Measurements from ENCODE around the gene OR4S1. TPM values are rescaled to one million over a fixed set of nuclear protein-coding genes. Genes with fewer than 3 reads are reported as not detected.
"Not testable (repeated sequence)": the region's sequence is repeated elsewhere in the genome, so short reads cannot be mapped to it uniquely, and the experiment has no call there.

The OR4S1 gene, protein sequence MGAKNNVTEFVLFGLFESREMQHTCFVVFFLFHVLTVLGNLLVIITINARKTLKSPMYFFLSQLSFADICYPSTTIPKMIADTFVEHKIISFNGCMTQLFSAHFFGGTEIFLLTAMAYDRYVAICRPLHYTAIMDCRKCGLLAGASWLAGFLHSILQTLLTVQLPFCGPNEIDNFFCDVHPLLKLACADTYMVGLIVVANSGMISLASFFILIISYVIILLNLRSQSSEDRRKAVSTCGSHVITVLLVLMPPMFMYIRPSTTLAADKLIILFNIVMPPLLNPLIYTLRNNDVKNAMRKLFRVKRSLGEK
- not detected for total RNA-seq
- long read RNA-seq = 0 reads

- intact Hi-C loops (cut with DNase I) = no loop called here
- ATAC-seq (ENCODE audit: poor library complexity) = no peak
- DNase-seq = no peak
Measured at GRCh38 chr11:48305923-48306322, at the start of gene OR4S1. OR4S1 (plus strand) TSS chr11:48306223; CDS start chr11:48306223, 0 bp downstream.

DNA sequence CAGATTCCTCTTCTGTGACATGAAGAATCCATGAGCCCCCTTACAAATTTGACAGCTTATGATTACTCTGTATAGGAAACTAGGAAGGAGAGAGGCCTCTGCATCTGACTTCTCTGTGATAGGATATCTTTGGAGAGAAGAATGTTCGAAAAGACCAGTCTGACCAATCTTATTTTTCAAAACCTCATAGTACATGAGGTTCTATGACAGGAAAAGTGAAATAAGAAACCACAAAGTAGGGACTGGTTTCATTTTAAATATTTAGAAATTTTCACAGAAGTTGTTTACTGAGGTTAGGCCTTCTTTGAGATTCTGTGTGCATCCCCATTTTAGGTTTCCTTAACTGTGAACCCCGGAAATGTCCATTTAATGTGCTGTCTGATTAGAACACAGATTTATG, 44.4 kb upstream of the OR4S1 start:
- DNase-seq (no peak), ATAC-seq (ENCODE audit: poor library complexity) (no peak)
- intact Hi-C loops (cut with DNase I) = no loop called here

GRCh38 chr11:48263423-48263911, 42.6 kb upstream of the OR4S1 start, which contains the start of gene OR4X1:
OR4X1 (plus strand) TSS chr11:48263861; CDS start chr11:48263861, 0 bp downstream.
- intact Hi-C loops (cut with DNase I) = no loop called here
- ATAC-seq (ENCODE audit: poor library complexity) (no peak), DNase-seq (no peak)

DNA sequence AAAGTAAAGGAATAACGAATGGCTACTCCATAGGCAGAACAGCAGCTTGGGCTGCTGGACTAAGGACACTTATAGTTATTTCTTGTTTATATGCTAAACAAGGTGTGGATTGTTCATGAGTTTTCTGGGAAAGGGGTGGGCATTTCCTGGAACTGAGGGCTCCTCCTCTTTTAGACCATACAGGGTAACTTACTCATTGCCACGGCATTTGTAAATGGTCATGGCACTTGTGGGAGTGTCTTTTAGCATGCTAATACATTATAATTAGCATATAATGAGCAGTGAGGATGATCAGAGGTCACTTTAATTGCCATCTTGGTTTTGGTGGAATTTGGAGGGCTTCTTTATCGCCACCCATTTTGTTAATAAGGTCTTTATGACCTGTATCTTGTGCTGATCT, 35.4 kb upstream of the OR4S1 start:
- intact Hi-C loops (cut with DNase I) = no loop called here
- ATAC-seq (ENCODE audit: poor library complexity) = no peak

DNA sequence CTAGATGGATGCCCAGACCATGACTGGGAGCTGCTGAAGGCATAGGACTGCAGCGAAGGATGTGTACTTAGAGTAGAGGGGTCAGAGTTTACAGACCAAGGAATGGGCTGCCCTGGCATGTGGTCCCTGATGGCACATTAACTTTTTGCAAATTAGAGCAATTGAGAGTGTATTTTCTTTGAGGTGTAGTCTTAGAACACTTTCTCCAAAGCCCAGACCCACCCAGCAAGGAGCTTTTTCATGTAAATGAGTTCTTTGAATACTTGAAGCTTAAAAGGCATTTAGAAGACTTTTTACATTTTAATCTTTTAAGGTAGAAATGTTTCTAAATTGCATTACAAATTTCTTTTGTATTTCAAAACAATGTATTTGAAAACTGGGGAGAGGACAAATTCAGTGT, 33.4 kb upstream of the OR4S1 start:
- DNase-seq = no peak
- intact Hi-C loops (cut with DNase I) = no loop called here
- ATAC-seq (ENCODE audit: poor library complexity) = no peak

More for the DNA sequence above, 35.4 kb upstream of the OR4S1 start:
- DNase-seq = no peak

DNA sequence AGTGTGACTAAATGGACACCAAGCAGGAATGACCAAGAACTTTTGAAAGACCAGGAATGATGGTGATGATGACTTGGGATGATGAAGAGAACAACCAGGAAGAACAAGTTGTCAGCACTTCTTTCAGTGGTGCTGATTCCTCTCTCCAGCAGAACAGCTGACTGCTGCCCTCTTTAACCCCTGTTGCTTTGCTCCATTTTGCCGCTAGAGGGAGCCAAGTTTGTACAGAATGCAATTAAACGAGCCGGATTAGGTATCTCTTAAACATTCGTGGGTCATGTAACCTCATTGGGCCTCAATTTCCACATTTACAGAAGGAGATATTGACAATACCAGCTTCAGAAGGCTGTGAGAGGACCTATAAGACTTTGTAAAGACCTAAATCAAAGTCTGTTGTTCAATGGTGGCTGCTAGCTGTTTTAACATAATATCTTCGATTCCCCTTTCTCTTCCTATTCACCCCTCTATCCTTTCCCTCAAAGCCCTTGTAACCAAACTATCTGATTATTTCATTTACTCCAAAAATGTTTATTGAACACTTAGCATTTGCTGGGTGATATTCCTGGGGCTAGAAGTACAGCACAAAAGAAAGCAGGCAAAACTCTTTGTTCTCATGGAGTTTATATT, 1.9 kb downstream of the OR4S1 start:
- intact Hi-C loops (cut with DNase I) = no loop called here
- DNase-seq (peak; percentile 42), ATAC-seq (ENCODE audit: poor library complexity) (peak; percentile 83)

GRCh38 chr11:48313590-48313989, 7.6 kb downstream of the OR4S1 start:
- intact Hi-C loops (cut with DNase I); ATAC-seq (ENCODE audit: poor library complexity); DNase-seq: not testable (repeated sequence)

- DNase-seq; intact Hi-C loops (cut with DNase I); ATAC-seq (ENCODE audit: poor library complexity): not testable (repeated sequence)
Measured at GRCh38 chr11:48319813-48320212, 13.8 kb downstream of the OR4S1 start.

GRCh38 chr11:48324620-48325019, 18.6 kb downstream of the OR4S1 start, which contains the start of gene OR4C3:
OR4C3 (plus strand) TSS chr11:48324920; CDS start chr11:48325022, 102 bp downstream.
- intact Hi-C loops (cut with DNase I); DNase-seq; ATAC-seq (ENCODE audit: poor library complexity): not testable (repeated sequence)

DNA sequence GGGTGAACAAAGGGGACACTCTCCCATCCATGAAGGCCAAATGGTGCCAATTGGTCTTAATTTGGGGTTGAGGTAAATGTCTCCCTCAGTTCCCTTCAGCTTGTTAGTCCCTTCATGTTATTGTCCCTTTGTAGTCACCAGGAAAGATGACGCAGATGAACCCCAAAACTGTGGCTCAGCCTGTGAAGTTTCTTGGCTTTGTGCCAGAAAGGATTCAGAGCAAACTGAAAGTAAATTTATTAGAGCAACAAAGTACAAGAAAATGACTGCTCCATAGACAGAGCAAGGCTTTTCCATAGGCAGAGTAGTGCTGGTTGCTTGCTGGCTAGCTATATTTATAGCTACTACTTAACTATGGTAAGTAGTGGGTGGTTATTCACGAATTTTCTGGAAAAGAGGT, 35.4 kb downstream of the OR4S1 start:
- no peak for DNase-seq
- no peak for ATAC-seq (ENCODE audit: poor library complexity)
- intact Hi-C loops (cut with DNase I) = no loop called here

- intact Hi-C loops (cut with DNase I) = not testable (repeated sequence)
Measured at GRCh38 chr11:48342505-48342904, 36.5 kb downstream of the OR4S1 start.

DNA sequence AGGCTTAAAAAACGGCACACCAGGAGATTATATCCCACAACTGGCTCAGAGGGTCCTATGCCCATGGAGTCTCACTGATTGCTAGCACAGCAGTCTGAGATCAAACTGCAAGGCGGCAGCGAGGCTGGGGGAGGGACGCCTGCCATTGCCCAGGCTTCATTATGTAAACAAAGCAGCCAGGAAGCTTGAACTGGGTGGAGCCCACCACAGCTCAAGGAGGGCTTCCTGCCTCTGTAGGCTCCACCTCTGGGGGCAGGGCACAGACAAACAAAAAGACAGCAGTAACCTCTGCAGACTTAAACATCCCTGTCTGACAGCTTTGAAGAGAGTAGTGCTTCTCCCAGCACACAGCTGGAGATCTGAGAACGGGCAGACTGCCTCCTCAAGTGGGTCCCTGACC, 40.3 kb downstream of the OR4S1 start:
- intact Hi-C loops (cut with DNase I); ATAC-seq (ENCODE audit: poor library complexity); DNase-seq: not testable (repeated sequence)

More at GRCh38 chr11:48342505-48342904, 36.5 kb downstream of the OR4S1 start:
- not testable (repeated sequence) for ATAC-seq (ENCODE audit: poor library complexity); DNase-seq

DNA sequence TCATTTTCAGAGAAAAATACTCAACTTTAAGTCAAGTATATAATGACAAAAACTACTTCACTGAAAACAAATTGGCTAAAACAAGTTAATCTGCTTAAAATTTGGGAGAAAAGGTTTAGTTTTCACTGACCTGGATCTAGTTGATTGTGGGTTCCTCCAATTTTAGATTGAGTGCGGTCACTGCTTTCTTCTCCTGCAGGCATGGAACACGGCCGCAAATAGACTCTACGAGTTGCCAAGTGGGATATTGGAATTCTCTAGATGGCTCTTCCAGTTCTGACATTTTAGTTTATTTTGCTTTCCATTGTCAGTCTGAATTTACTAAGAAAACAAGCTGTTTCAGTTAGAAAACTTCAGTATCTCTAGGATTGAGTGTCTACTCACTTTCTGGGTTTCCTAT, 48.0 kb downstream of the OR4S1 start:
- peak; percentile 75 for ATAC-seq (ENCODE audit: poor library complexity)
- no peak for DNase-seq
- intact Hi-C loops (cut with DNase I) = no loop called here

GRCh38 chr11:48354677-48355076, 48.7 kb downstream of the OR4S1 start:
- intact Hi-C loops (cut with DNase I) = no loop called here
- no peak for DNase-seq
- ATAC-seq (ENCODE audit: poor library complexity) = peak; percentile 77

Other genes with a start within 250 kb of the OR4S1 start
- gene OR4B1, start 89.4 kb upstream of the OR4S1 start, total RNA-seq = not detected
- not detected for gene OR4X2, start 61.1 kb upstream of the OR4S1 start, total RNA-seq
- gene OR4X1, start 42.4 kb upstream of the OR4S1 start, total RNA-seq = not detected
- not detected for gene OR4C3, start 18.7 kb downstream of the OR4S1 start, total RNA-seq
- gene OR4C5, start 60.2 kb downstream of the OR4S1 start, total RNA-seq = not detected
- gene OR4A47, start 182.6 kb downstream of the OR4S1 start, total RNA-seq = not detected

All from Right ventricle myocardium superior (tissue), 1 donor.